NCI-H2171 treated with DMSO at 0.1 percent for 48 hours (cell line): ENCODE measurements around the gene ZGPAT.

Source experiments
- DNase-seq: peaks from one replicate; lab custom pipeline; 2025; lab: John Stamatoyannopoulos, UW

The ZGPAT gene

DNA sequence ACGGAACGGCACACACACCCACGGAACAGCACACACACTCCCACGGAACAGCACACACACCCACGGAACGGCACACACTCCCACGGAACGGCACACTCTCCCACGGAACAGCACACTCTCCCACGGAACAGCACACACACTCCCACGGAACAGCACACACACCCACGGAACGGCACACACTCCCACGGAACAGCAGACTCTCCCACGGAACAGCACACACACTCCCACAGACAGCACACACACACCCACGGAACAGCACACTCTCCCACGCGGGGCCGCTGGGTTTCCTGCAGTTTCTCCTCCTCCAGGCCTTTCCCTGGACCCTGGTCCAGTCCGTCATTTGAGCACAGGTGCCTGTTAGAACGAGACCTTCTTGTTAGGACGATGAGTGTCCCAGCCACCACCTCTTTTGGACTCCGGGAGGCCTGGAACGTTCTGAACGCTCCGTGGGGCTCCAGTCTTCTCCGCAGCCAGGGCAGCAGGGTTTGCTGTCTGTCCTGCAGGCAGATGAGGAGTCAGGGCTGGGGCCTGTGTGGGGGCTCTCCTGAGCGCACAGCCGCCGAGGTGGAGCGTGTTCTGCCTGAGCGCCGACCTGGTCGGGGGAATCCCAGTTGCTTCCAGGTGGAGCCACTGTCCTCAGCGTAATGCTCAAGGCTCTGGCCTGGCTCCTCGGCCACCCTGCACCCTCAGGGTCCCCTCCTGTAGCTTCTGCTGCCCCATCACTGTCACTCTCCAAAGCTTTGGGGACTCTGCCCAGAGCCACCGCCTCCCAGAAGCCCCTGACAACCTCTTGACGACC, 29.0 kb upstream of the ZGPAT start:
- DNase-seq = no peak

DNA sequence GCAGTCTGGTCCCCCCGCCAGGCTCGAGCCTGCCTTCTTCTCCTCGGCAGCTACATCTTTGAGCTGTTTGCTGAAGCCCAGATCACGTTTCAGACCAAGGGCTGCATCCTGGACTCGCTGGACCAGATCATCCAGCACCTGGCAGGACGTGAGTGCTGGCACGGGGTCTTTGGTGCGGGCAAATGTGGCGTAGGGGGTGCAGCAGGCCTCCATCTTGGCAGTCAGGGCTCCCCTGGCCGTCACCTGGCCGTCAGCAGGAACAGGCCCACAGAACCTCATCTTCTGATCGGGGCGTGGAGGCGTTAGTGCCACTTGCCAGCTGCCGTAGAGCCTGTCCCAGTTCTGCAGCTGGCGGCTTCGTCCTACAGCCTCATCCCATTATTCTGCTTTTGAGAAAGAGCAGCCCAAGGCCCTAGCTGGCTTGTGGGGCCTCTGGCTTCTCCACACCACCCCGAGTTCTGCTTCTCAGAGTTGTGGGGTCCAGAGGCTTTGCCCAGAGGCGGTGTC, 28.0 kb upstream of the ZGPAT start:
- DNase-seq = no peak

DNA sequence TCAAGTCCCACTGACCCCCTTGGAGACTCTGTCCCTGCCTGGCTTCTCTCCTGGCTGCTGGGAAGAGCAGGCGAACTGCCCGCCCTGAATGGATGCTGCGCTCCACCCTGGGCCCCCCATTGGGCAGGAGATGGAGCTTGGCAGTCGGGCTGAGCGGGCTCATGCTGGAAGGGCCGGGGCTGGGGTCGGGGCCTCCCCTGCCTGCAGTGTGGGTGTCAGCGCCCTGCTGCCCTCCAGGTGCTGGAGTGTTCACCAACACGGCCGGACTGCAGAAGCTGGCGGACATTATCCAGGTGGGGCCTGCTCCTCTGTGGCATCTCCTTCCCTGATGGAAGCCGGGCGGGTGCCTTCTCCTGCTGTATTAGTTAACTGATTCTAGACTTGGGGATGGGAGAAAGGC, 27.4 kb upstream of the ZGPAT start:
- no peak for DNase-seq

DNA sequence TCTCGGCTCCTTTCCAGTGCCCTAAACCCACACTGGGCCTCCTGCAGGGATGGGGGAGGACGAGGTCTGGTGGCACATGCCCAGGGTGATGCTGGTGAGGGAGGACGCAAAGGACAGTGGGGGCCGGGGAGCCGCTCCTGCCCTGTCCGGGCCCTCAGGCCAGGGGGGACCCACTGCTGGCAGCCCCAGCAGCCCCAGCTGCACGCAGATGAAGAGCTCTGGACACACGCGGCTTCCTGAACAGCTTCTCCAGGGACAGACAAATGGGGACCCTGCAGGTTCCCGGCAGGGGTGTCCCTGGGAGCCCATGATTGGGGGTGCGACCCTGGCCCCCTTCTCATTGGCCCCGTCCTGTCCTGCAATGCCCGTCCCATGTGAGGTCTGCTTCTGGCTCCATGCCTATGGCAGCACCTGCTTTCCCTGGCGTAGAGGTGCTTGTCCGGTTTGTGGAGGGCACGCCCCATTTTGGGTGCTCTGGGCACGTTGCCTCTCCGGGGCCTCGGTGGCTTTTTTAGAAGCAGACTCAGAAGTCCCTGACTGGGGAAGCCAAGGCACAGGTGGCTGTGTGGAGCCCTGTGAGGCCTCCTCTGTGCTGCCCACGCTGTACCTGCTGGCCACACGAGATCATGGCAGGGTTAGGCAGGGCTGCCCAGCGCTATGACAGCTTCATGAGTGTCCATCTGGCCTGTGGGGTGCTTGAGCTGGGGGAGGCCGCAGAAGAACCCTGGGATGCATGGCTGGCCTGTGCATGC, 26.8 kb upstream of the ZGPAT start:
- DNase-seq = no peak

DNA sequence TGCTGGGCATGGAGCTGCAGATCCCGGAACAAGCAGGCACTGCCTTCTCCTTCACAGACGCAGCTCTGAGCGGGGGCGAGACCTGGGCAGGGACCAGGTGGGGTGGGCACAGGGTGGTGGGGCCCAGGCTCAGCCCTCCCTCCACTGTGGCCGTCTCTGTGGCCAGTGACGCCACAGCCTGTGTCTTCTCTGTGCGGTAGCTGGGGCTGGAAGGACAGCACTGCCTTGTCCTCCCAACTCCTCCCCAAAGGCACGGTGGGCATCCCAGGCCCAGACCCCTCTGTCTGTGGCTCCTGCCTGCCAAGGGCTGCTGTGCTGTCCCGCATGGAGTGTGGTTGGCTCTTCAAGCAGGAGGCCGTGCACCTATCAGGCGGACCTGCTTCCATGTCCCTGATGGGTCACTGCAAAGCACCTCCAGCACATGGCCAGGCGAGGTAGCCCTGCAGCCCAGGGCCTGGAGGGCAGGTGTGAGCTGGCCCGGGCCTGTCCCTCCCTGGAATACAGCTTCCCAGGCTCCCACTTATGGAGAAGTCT, 26.2 kb upstream of the ZGPAT start:
- no peak for DNase-seq

DNA sequence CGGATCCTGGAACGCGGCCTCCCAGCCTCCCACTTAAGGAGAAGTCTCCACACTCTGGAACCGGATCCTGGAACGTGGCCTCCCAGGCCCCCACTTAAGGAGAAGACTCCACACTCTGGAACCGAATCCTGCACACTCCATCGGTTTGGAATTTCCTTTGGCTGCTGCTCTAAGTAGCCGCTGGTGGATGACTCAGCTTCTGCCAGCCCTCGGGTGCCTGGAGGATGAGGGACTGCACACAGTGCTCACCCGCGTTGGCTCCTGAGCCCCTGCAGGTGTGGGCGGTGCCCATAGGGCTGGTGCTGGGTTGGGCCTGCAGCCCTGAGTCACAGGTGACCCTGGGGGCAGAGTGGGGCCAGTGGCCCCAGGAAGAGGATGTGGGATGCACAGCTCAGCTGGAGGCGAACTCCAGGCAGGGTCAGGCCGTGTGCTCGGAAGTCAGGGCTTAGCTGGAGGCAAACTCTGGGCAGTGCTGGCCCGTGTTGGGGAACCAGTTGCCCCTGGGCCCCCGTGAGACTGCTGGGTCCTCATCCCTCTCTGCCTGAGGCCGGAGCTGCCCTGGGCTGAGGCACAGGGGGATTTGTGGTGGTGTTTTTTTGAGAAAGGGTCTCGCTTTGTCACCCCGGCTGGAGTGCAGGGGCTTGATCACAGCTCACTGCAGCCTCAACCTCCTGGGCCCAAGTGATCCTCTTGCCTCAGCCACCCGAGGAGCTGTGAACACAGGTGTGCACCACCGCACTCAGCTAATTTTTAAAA, 25.3 kb upstream of the ZGPAT start:
- no peak for DNase-seq

DNA sequence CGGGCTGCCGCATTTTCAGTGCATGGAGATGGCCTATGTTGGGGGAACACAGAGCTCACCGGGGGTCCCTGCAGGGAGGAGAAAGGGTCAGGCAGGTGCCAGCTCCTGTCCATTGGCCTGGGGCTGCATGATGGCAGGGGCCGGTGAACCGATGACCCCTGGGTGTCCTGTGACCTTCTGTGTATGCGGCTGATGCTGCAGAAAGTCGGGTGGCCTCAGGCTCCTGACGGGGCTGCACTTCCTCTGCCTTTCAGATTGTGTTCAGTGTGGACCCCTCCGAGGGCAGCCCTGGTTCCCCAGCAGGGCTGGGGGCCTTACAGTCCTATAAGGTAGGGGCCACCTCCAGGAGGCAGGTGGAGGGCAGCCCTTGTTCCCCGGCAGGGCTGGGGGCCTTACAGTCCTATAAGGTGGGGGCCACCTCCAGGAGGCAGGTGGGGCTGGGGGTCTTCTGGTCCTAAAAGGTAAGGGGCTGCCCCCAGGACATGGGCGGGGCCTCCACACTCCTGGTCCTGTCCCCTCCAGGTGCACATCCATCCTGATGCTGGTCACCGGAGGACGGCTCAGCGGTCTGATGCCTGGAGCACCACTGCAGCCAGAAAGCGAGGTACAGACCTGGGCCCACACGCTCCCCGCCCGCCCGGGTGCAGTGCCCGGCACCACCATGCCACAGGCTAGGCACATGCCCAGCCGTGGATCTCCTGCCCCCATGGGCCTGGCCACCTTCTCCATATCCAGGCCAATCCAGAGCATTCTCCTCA, 22.4 kb upstream of the ZGPAT start:
- no peak for DNase-seq

DNA sequence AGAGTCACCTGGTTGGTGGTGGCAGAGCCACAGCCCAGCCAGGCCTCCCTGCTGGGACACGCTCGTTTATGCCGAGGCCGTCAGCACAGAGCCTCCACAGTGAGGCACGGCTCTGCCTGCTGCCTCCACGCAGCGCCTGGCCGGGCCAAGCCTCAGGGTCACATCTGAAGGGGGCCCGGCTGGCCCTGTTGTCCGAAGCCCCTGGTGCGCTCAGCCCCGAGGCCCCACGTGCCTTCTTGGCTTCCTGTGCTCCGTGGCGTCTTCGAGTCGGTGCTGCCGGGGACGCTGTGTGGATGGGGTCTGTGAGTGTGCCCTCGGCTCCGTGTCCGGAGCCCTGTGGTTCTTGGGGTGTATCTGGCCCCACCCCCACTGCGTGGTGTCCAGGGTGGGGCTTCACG, 21.7 kb upstream of the ZGPAT start:
- no peak for DNase-seq

DNA sequence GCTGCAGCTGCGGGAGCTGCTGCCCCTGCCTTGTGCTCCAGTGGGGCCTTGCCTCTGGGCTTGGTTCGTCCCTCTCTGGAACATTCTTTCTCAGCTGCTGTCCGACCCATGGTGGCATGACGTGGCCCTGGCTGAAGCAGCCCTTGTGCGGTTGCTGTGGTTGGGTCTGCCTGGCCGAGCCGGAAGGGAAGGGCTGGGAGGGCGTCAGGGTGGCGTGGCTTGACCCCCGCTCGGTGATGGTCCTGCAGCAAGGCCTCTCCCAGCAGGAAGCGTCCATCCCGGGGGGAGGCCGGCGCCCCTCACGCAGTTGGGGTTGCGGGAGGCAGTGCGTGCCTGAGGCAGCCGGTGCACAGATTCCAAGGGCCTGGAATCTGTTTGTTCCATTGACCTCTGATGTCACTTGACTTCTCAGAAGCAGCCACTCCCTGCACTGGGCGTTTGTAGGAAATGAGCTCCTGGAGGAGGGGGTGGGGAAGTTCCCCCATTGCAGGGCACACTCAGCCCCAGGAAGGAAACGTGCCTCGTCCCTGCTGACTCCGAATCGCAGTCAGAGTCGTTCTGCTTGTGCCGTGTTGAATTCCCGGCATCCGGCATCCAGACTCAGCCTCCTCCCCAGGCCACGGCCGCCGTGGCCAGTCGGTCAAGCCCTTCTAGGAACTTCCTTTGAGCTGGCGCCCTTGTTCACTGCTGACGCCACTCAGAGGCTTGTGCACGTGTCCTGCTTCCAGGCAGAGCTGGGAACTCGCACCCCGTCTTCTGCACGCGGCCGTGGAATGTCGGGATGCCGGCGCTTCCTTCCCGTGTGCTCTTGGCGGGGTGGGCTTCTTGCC, 21.1 kb upstream of the ZGPAT start:
- DNase-seq = no peak

DNA sequence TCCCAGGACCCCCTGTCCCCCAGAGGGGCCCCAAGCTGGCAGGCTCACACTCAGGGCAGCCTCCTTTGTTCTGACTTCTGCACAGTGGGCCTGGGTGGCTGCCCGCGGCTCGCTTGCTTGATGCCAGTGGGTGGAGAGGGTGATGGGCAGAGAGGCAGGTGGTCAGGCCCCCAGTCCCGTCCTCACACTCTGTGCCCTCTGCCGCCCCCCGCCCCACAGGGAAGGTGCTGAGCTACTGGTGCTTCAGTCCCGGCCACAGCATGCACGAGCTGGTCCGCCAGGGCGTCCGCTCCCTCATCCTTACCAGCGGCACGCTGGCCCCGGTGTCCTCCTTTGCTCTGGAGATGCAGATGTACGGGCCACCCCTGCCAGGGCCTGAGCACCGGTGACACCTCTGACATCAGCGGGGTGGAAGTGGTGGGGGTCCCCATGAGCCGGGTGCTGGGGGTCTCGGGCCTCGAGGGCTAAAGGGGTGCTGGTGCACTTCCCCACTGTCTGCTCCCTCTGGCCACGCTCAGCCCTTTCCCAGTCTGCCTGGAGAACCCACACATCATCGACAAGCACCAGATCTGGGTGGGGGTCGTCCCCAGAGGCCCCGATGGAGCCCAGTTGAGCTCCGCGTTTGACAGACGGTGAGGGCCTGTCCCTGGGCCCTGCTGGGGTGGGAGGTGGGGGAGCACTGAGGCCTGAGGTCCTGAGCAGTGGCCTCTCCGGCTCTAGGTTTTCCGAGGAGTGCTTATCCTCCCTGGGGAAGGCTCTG, 20.2 kb upstream of the ZGPAT start:
- no peak for DNase-seq

DNA sequence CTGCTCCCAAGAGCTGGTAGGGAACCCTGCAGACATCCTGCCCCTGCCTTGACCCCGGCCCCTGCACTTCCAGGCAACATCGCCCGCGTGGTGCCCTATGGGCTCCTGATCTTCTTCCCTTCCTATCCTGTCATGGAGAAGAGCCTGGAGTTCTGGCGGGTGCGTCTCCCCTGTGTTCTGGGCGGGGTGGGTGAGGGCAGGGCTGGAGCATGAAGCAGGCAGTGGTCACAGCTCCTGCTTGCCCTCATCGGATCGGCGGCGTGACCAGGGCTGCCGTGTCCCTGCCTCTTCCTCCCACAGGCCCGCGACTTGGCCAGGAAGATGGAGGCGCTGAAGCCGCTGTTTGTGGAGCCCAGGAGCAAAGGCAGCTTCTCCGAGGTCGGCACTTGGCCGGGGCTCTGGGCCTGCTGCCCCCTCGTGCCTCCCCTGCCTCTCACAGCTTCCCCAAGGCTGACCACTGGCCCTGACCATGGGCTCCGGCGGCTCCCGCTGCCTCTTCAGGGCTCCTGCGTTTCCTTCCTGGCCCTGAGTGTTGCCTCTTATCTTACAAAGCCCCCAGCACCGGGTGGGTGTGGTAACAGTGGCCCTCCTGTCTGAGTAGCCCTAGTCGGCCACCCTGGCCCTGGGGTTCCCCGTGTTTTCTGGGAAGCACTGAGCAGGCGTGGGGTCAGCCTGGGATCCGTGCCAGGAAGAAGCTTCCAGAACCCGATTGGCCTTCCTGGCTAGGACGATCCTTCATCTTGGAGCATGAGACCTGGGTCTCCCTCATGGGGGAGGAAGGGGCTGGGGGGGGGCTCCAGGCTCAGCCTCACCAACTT, 19.4 kb upstream of the ZGPAT start:
- no peak for DNase-seq

DNA sequence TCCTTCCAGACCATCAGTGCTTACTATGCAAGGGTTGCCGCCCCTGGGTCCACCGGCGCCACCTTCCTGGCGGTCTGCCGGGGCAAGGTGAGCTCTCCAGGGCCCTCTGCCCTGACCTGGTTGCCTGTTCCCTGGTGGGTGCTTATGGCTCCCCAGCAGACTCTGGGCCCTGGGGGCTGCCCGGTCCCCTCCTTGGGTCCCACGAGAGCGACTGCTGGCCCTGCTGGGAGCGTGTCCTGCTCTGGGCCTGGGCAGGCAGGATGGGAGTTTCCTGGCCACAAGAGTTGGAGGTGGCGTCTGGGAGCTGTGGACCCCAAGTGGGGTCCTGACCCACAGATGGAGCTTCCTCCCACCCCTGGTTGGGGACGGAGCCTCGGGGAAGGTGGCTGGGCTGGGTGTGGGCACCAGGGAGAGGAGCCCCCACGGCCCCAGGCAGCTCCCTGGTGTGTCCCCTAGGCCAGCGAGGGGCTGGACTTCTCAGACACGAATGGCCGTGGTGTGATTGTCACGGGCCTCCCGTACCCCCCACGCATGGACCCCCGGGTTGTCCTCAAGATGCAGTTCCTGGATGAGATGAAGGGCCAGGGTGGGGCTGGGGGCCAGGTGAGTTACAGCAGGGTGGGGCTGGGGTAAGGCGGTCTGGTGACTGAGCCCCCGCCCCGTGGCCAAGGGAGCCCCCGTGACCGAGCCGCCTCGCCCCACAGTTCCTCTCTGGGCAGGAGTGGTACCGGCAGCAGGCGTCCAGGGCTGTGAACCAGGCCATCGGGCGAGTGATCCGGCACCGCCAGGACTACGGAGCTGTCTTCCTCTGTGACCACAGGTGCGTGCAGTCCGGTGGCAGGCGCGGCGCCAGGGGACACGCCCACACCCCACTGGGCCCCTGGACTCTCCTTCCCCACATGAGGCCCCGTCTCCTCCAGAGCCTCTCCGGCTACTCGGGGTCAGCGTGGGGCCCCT, 18.5 kb upstream of the ZGPAT start:
- DNase-seq = no peak

DNA sequence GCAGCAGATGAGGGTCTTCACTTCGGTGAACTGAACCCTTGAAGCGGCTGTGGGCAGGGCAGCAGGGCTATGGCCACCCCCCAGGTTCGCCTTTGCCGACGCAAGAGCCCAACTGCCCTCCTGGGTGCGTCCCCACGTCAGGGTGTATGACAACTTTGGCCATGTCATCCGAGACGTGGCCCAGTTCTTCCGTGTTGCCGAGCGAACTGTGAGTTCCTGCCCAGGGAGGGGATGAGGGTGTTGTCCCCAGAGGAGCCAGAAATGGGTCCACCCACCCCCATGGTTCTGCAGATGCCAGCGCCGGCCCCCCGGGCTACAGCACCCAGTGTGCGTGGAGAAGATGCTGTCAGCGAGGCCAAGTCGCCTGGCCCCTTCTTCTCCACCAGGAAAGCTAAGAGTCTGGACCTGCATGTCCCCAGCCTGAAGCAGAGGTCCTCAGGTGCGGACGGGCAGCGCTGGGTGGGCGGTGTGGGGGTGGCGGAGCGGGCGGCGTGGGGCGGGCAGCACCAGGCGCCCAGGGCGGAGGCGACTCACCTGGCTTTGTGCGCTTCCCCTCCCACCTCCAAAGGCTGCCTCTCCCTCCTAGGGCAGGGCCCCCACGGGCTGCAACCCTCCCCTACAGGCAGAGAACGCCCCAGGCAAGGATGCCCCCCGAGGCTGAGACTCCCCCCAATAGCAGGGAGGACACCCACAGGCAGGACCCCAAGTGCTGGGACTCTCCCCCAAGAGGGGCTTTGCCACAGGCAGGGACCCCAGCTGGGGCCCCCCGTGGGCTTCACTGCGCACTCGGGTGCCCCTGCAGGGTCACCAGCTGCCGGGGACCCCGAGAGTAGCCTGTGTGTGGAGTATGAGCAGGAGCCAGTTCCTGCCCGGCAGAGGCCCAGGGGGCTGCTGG, 17.6 kb upstream of the ZGPAT start:
- DNase-seq = no peak

DNA sequence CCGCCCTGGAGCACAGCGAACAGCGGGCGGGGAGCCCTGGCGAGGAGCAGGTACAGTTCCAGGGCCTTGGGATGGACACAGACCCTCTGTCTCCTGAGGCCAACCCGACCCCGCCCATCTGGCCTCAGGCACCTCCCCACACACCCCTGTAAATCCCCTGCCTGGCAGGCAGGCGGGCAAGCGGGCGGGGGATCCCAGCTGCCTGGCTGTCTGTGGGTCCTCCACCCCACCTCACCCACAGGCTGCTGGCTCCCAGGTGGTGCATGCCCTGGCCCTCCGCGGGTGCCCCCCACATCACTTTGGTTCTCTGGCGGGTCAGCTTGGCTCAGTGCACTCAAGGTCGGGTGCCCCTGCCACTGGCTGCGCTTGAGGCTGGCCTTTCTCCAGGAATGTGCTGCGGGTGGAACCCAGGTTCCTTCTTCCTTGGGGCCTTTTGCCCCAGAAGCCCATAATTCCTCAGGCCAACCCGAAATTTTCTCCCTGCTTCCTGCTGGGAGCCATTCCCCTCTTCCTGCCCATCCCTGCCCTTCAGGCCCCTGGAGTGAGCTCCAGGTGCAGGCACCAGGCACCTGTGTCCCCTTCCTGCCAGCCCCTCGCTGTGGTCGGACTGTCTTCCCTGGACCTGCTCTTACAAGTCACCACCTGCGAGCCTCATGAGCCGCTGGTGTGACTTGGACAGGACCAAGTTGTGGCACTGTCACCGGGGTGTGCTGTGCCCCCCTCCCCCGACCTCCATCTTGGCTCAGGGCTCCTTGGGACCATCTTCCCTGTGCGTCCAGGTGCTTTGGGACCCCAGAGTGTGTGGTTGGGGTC, 16.7 kb upstream of the ZGPAT start:
- DNase-seq = no peak

DNA sequence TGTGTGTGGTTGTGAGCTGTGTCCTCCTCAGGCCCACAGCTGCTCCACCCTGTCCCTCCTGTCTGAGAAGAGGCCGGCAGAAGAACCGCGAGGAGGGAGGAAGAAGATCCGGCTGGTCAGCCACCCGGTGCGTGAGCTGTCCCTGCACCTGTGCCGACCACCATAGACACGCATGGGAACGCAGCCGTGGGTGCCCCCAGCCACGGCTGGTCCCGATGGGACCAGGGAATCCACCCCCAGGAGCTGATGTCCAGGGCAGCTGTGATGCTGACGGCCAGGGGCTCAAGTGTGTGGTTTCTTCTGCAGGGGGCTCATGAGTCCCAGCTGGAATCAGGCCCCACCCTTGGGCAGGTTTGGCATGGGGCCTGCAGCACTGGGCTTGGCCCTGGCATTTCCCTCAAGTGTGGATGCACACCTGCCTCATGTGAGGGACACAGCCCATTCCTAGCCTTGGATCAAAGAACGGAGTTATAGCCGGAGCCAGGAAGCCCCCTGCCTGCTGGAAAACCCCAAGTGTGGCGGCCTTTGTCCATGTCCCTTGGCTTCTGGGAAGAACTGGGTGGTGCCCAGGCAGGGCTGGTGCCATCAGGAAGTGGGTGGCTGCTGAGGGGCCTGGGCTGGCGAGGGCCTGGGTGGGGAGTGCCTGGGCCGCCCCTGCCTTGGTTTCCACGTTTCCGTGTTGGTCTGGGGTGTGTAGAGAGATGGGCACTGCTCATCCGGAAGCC, 16.0 kb upstream of the ZGPAT start:
- no peak for DNase-seq
